HG03135 (cell line): Measurements from ENCODE around the gene AIFM2.
"Not testable (repeated sequence)": the region's sequence is repeated elsewhere in the genome, so short reads cannot be mapped to it uniquely, and the experiment has no call there.

Experiments
- ATAC-seq: cut with Tn5 transposase; IDR thresholded peaks from one replicate; pipeline ENCODE4 v1.9.1; 2021; ENCODE audit warnings: mild to moderate bottlenecking, moderate library complexity; ENCODE audit not compliant: unreplicated experiment

The AIFM2 gene

DNA sequence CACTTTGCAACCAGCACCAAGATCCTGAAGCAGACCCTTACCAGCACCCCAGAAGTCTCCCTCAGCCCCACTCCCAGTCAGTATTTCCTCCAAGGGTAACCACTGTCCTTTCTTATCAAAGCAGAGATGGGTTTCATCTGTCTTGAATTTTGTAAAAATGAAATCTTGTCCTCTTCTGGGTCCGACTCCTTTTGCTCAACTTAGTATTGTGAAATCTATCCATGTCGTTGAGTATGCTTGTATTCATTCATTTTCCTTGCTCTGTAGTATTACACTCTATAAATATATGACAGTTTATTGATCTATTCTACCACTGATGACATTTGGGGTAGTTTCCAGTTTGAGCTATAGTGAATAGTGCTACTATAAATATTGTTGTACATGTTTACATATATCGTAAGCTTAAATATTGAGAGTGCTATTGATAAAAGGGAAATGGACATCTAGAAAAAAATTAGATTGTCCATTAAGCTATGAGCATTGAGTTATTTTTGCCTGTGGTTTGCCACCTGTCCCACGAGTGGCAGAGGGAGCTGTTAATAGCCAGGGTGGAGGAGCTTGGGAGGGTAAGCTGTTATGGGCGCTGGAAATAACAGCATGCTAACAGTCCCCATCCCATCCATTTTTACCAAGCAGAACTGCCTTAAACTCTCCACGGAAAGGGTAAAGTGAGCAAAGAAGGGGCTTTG lies 36.5 kb downstream of the AIFM2 start:
- ATAC-seq, result no peak

DNA sequence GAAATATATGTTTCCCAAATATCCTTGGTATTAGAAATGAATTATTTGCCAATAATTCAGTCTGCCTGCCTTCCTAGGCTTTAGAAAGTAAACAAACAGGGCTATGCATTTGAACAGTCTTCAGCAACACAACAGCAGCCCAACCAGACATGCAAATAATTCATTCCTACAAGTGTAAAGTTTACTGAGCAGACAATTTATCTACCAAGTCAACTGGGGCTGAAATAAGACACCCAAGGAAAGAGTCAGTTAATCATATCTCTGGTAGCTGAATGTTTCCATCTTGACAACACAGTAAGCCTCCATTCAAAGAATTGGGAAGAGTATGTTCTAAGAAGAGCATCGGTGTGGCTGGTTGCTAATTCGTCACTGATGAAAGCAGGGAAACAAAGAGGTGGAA lies 38.4 kb downstream of the AIFM2 start:
- ATAC-seq, result no peak

DNA sequence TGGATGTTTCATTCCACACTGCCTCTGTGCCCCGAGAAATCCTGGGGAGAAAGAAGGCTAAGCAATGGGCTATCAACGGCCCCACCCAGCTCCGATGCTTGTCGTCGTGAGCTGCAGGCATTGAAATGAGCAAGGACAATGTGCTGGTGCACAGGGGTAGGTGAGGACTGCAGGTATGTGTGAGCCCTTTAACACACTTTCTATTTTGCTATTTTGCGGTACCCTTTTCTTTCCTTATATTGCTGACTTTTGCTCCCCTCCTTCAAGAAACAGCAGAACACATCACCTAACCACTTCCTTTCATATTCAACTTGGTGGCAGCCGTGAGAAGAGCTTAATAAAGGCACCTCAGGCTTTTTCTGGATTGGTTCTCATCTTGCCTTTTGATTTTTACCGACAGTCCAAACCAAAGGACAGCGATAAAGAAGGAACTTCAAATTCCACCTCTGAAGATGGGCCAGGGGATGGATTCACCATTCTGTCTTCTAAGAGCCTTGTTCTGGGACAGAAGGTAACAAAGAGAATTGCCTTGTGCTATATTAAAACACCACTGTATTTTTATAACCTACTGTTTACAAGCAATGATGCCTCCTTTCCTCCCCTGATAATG lies 39.2 kb downstream of the AIFM2 start:
- no peak for ATAC-seq

DNA sequence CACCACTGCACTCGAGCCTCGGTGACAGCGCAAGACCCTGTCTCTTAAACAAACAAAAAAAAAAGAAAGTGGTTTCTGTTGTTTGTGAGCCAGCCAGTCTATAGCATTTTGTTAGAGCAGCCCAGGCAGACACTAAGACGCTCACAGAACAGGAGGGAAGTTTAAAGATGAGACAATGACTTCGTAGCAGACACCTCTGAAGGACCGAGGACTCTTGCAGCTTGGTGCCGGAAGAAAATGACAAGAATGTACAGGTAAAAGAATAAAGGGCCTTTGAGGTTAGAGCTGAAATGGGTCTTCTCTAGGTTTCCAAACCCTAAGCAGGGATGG lies 40.3 kb downstream of the AIFM2 start:
- no peak for ATAC-seq

DNA sequence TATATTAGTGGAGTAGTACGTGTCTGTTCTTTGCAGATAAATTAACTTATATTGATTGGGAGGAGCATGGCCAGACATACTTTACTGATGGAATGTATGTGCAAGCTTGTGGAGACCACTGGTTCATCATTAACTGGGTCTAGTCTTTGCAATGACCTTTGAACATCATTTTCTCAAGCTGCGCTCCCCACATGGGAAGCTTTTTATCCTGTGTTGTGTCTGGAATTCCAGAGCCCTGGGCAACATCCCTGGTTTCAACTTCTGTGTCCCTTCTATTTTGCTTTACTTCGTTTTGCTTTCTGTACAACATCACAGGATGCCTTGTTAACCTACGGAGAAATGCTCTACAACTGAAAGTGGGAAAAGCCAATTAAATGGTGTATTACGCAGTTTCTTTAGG lies 41.7 kb downstream of the AIFM2 start:
- ATAC-seq, result no peak

DNA sequence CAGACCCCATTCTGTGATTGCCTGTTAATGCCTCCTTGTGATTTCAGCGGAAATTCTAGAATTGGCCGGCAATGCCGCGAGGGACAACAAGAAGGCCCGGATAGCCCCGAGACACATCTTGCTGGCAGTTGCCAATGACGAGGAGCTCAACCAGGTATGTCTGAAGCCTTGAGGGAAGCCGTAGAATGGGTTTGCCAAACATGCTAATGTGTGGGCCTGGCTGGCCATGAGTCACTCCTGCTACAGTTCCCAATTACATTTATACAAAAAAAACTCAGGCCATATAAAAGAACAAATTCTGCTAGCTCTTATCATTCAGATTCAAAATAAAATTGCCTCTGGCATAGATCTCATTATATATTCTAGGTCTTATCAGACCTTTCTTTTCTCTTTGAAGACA lies 42.6 kb downstream of the AIFM2 start:
- no peak for ATAC-seq

DNA sequence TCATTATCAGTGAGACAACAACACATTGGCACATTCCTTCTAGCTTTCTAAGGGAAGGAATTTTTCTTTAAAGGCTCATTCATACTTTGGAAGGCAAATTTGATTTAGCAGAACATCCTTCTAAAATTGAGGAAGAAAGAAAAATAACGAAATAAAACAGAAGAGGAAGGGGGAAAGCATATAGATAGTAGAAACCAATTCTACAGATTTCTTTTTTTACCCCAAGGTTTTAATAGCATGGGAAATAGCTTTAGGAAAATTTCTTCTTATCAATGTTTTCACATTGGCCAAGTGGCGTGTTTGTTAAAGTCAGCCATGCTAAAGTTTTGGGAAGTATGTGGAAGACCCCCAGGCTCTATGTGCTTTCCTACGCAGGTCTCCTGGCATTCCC lies 44.3 kb downstream of the AIFM2 start:
- no peak for ATAC-seq

DNA sequence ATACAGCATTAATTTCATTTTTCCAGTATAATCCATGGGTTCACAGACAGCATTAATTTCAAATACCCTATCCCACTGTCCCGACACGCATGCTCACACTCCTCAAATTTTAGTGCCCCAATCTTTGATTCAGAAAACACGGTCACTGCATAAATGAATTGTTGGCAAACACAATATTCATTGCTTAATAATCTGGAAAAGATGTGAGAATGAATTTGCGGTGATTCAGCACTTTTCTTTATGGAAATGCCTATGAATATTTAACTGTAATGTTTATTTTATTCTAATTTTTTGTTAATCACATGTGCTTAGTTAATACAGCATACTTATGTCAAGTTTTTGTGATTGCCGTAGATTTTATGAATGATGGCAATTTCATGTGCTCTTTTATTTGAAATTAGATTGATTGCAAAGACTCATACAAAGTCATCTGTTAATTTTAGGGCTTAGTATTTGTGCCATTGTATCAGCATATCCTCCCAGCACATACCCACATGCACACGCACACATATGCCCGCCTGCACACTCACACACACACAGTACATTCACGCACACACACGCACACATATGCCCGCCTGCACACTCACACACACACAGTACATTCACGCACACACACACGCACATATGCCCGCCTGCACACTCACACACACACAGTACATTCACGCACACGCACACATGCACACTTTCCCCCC lies 44.9 kb downstream of the AIFM2 start:
- no peak for ATAC-seq

DNA sequence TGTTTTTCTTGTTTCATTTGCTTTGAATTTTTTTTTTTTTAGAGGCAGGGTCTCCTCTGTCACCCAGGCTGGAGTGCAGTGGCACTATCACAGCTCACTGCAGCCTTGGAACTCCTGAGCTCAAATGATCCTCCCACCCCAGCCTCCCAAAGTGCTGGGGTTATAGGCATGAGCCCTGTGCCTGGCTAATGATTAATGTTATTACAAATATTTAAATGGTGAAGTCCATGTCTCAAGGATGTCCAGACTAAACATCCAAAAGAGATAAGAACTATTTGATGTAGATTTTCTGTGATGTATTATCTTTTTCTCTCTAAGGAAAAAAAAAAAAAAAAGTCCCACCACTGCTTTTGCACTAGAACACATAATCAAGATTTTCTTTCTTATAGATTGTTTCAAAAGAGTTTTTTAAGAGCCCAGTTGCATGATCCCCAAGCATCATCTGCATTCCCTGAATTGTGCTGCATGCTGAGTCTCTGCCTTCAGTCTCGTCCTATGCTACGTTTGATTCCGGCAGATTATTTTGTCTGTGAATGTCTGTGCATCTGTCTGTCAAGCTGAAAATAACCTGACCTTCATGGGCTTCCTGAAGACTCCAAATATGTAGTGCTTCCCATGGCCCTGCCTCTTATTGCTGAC lies 46.5 kb downstream of the AIFM2 start:
- no peak for ATAC-seq

DNA sequence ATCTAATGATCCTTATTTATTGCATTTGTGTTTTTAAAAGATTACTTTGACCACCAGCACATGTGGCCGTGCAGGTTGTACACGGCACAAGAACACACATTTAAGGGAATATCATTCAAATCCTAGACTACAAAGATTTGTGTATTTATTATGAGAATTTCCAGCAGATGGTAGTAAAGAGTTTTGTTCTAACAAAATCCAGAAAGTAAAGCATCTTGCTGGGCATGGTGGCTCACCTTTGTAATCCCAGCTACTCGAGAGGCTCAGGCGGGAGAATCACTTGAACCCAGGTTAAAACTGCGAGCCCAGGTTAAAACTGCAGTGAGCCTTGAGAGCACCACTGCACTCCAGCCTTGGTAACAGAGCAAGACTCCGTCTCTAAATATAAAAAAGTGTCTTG lies 48.4 kb downstream of the AIFM2 start:
- ATAC-seq, result no peak

DNA sequence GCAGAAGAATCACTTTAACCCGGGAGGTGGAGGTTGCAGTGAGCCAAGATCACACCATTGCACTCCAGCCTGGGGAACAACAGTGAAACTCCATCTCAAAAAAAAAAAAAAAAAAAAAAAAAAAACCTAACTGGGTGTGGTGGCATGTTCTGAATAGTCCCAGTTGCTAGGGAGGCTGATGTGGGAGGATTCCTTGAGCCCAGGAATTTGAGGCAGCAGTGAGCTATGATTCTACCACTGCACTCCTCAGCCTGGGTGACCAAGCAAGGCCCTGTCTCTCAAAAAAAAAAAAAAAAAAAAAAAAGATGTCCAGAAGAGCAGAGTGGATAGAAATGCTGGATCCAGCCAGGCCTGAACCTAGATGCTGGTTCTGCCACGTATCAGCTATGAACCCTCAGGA lies 51.8 kb downstream of the AIFM2 start:
- ATAC-seq, result not testable (repeated sequence)

DNA sequence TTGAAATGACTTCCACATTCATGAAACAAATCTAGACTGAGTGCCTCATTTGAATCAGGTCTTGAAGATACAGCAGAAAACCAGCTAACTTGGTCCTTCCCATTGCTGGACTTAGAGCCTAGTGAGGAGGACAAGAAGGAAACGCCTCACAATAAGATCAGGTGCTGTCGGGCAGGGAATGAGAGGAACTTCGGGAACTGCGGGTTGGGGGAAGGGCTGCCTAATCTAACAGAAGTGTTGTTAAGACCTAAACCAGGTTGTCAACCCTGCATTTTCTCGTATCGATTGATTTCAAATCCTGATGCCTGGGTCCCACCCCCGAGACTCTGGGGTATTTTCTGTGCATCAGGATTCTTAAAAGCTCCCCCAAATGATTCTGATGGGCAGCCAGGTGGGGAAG lies 53.7 kb downstream of the AIFM2 start:
- no peak for ATAC-seq

DNA sequence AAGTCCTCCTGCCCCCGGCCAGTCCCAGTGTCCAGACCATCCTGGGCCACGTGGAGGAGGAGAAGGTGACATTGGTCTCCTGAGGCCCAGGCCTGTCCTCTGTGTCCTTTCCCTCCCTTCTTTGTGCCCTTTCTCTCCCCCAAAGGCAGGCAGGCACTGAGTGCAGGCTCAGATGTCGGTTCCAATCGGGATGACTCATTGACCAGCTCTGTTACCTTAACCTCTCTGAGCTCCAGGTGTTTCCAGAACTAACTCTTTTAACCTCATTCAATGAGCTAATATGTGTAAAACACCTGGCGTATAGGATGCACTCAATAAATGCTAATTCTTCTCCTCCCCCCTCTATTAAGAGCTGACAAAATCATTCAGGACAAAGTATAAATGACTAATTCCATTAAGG lies 54.3 kb downstream of the AIFM2 start:
- ATAC-seq, result no peak

DNA sequence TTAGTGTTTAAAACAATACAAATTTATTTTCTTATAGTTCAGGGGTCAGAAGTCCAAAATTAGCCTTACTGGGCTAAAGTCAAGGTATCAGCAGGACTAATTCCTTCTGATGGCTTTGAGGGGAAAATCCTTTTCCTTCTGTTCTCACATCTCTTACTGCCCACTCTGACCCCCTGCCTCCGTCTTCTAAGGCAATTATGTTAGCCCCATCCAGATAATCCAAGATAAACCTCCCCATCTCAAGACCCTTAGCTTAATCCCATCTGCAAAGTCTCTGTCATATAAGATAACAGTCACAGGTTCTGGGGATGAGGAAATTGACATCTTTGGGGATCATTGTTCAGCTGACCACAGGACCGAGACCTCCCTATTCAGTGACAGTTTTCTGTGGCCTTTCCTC lies 57.7 kb downstream of the AIFM2 start:
- ATAC-seq, result no peak

DNA sequence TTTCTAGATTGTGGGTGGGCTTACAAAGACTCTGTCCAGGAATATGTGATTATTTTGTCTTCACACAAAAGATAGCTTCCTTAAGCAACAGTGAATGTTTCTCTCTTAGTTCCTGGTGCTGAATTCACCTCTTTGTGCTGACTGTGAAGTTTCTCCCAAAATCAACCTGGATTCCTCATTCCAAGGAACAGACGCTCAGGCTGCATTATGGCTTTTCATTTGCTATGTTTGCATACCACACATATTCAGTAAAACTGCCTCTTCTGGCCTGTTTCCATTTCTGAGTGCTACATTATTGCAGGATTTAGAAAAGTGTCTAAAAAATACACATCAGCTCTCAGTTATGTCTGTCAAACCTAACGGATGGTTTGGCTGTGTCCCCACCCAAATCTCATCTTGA lies 58.5 kb downstream of the AIFM2 start:
- ATAC-seq, result no peak

DNA sequence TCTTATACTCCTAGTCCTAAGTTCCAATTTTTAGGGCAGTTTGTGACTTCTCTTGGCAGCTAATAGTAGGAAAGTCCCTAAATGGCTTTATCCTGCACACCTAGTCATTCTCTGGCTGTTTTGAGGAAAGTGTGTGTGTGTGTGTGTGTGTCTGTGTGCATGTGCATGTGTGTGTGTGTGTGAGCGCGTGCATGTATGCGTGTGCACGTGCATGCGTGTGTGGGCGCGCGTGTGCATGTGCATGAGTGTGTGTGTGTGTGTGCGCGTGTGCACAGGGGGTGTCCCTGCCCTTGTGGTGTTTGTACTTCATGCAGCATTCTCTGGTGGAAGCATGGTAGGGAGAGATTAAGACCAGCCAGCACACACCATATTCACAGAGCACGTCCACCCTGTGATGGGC lies 61.8 kb downstream of the AIFM2 start:
- ATAC-seq, result no peak

DNA sequence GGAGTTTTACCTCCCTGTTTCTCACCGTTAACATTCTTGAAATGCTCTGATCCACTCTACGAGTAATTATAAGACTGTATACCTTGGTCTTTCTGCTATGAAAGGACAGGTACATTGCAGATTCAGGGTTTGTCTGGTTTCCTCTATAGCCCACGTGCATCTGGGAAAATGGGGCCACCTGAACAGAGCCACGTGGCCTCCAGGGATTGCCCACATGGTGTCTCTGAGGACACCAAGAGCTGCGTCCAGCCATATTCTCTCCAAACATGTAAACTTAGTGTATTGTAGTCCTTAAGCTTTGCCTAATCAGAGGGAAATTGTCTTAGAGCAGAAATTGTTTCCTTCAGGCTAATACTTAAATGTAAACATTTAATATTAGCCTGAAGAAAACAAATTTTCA lies 63.3 kb downstream of the AIFM2 start:
- ATAC-seq, result no peak

DNA sequence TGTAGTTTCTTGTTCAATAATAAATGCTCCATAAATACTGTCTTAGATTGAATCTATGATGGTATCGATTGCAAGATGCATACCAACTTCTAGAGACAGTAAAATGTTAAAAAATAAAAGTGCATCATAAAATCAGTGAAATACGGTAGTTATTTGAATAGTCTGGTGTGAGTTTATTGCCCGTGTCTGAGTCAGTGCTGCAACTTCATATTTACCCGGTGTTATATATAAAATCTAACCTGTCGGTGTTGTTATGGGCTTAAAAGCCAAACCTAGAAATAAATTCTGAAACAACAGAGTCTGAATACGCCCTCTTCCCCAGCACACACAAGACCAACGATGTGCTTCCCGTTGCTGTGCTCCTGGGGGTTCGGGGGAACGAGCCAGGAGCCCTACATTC lies 63.7 kb downstream of the AIFM2 start:
- ATAC-seq, result no peak

DNA sequence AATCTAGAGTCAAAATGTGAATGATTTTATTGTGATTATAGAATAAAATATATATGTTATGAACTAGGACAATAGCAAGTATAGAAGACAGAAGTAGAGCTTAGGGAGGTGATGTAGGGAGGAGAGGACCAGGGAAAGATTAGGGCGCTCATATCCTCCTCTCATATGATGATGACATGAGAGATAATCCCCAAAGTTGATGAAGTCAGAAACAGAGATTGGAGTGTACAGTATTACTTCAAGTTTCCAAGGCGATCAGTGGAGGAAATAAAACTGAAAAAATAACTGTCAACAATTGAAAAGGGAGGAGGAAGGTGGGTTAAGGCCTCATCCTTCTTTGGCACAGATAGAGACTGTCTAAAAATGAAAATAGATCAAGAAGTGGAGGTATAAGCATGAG lies 65.0 kb downstream of the AIFM2 start:
- ATAC-seq, result no peak

DNA sequence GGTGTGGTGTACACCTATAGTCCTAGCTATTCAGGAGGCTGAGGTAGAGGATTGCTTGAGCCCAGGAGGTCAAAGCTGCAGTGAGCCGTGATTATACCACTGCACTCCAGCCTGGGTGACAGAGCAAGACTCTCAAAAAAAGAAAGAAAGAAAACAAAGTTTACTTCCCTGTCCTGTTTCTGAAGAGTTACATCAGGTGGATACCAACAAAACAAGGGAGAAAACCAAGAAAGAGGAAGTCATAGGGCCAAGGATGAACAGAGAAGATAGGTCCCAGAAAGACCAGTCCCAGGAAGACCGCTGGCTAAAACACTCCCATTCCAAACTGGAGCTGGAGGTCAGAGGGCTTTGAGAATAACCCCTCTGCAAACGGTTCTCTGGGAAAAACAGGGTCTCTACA lies 66.4 kb downstream of the AIFM2 start:
- no peak for ATAC-seq

DNA sequence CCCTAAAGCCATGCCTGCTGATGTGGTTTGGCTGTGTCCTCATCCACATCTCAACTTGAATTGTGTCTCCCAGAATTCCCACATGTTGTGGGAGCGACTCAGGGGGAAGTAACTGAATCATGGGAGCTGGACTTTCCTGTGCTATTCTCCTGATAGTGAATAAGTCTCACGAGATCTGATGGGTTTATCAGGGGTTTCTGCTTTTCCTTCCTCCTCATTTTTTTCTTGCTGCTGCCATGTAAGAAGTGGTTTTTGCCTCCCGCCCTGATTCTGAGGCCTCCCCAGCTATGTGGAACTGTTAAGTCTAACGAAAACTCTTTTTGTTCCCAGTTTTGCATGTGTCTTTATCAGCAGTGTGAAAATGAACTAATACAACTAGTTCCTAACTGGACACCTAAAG lies 68.1 kb downstream of the AIFM2 start:
- no peak for ATAC-seq

DNA sequence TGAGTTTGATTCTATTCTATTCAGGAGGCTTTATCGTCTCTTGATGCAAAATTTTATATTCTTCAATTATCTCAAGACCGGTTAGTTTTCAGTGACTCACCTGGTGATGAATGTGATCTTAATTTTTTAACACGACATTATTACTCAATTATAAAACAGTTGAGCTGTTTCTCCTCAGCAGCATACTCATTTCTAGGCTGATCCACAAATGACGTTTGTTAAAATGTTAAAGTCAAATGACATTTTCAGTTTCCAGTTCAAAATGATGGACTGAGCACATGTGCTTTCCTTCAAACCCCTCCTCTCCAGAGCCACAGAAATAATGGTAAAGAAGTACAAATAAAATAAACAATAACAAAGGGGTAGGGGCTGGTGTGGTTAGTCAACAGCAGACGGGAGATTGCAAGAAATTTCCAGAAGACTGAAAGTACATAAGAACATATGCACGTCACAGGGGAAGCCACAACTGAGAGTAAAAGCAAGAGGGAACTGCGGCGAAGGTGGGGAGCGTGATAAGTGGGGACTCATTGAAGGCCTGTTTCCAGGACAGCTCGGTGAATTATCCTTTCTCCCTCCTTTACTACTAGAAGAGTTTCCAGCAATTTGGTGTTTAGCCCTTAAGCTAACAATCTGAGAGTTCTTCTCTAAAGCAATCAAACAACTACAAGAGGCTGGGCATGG lies 69.1 kb downstream of the AIFM2 start:
- no peak for ATAC-seq
